GM12878 (cell line): ENCODE measurements around the gene PHLDB1. TPM values are rescaled to one million over a fixed set of nuclear protein-coding genes. Genes with fewer than 3 reads are reported as not detected.
A peak's percentile ranks its signal among the peaks of the same experiment; 100 is the strongest.

Experiments
- ATAC-seq: fragments of 200-7000 bp; cut with Tn5 transposase; 3 replicates; pipeline ENCODE4 v1.9.1; 2020; ENCODE audit warnings: mild to moderate bottlenecking, moderate library complexity
- BruUV-seq: library from RNA; stranded (reverse); fragments of 400-500 nt; replicated peaks from 2 replicates; lab custom pipeline; 2021; lab: Mats Ljungman, UMichigan
- CTCF ChIA-PET: fragments of 300-600 bp; sonication (Branson Sonifier 250); formaldehyde crosslinking; extraction: SDS; loops from one replicate; lab custom pipeline; 2021; ENCODE audit warnings: inconsistent platforms; lab: Yijun Ruan, JAX
- POLR2A ChIA-PET: fragments of 350-600 bp; formaldehyde crosslinking; extraction: SDS; loops from one replicate; lab custom pipeline; 2021; ENCODE audit warnings: inconsistent platforms; lab: Charles Lee
- RAD21 ChIA-PET: fragments of 300-600 bp; sonication (Branson Sonifier 250); formaldehyde crosslinking; loops from one replicate; lab custom pipeline; 2023; ENCODE audit warnings: antibody characterized with exemption; ENCODE audit not compliant: unreplicated experiment; lab: Charles Lee
- SMC1A ChIA-PET: fragments of 300-600 bp; sonication (Branson Sonifier 250); formaldehyde crosslinking; loops from one replicate; lab custom pipeline; 2023; ENCODE audit not compliant: unreplicated experiment, uncharacterized antibody; lab: Charles Lee
- DNase-seq: peaks from one replicate; pipeline ENCODE4 v3.0.0-alpha.2; 2011; ENCODE audit warnings: low read depth, low spot score
- FAIRE-seq: peaks from 3 replicates; lab custom pipeline; 2011; peaks lifted over from hg19 to GRCh38; lab: Jason Lieb, UNC
- H2AFZ ChIP-seq: 2 replicates; pipeline ENCODE4 v1.6.0; 2011; ENCODE audit warnings: low read depth, low read length, control low read depth; ENCODE audit not compliant: control insufficient read depth
- H3K27ac ChIP-seq: 2 replicates; pipeline ENCODE4 v1.5.1; 2011; ENCODE audit warnings: control low read depth; ENCODE audit not compliant: control insufficient read depth, insufficient read depth
- H3K27me3 ChIP-seq, 2 experiments: replicated peaks in 1 of 2; 2 replicates each; pipeline versions ENCODE4 v1.6.0 to v1.6.1; 2011; ENCODE audit warnings: low read length in 1 of 2; ENCODE audit not compliant: control insufficient read depth in 2 of 2, insufficient read depth in 2 of 2
- H3K36me3 ChIP-seq, 2 experiments: 2 replicates each; pipeline ENCODE4 v1.5.1; 2011; ENCODE audit warnings: low read length in 1 of 2; ENCODE audit not compliant: control insufficient read depth in 2 of 2, insufficient read depth in 2 of 2
- H3K4me1 ChIP-seq: 2 replicates; pipeline ENCODE4 v1.6.1; 2011; ENCODE audit warnings: mild to moderate bottlenecking, low read length, moderate library complexity, mixed read lengths; ENCODE audit not compliant: control insufficient read depth, insufficient read depth
- H3K4me2 ChIP-seq: 2 replicates; pipeline ENCODE4 v1.6.0; 2011; ENCODE audit warnings: control low read depth; ENCODE audit not compliant: control insufficient read depth, insufficient read depth
- H3K4me3 ChIP-seq: fragments of 200-600 bp; sonication (generic); 2 replicates; pipeline ENCODE4 v1.5.1; 2016
- H3K79me2 ChIP-seq: 2 replicates; pipeline ENCODE4 v1.6.0; 2011; ENCODE audit warnings: low read length; ENCODE audit not compliant: control insufficient read depth, insufficient read depth
- H3K9ac ChIP-seq: 2 replicates; pipeline ENCODE4 v1.8.0; 2011; ENCODE audit warnings: low read length, control low read depth, mixed read lengths; ENCODE audit not compliant: control insufficient read depth, insufficient read depth
- H3K9me3 ChIP-seq: replicated peaks from 3 replicates; pipeline ENCODE4 v1.5.1; 2011; ENCODE audit warnings: mild to moderate bottlenecking, low read length; ENCODE audit not compliant: control insufficient read depth, insufficient read depth
- H4K20me1 ChIP-seq: 2 replicates; pipeline ENCODE4 v1.6.0; 2011; ENCODE audit not compliant: control insufficient read depth, insufficient read depth
- POLR2A ChIP-seq: IDR thresholded peaks from 2 replicates; pipeline ENCODE4 v1.6.1; 2011; ENCODE audit warnings: low read depth, mild to moderate bottlenecking, low read length
- WGBS: methylation state at CpG from one replicate; pipeline ENCODE4 v1.1.6; 2016; ENCODE audit warnings: low lambda C conversion rate; ENCODE audit not compliant: insufficient replicate concordance, insufficient coverage; ENCODE audit errors: missing lambda C conversion rate; 5-methylcytosine and 5-hydroxymethylcytosine counted together
- in situ Hi-C: fragments of 300-500 bp; cut with MboI; formaldehyde crosslinking; loops from 9 replicates; pipeline ENCODE4 v1.14.3; 2018; ENCODE audit warnings: mixed read lengths
- intact Hi-C: fragments of 100-400 bp; cut with micrococcal nuclease; formaldehyde crosslinking; loops from one replicate; pipeline ENCODE4 v1.14.2; 2022; ENCODE audit not compliant: unreplicated experiment
- polyA plus RNA-seq, 11 experiments: library from polyadenylated mRNA; depleted of rRNA in 4 of 11; unstranded in 6 of 11; stranded (reverse) in 5 of 11; fragments of >200 nt; fragmentation: Nextera tagmentation in 4 of 11; fragmentation: Illumina TruSeq in 1 of 11; extraction: Ambion mirVana in 4 of 11; extraction: Trizol in 1 of 11; gene quantifications; 1 replicate in 1 of 11; 2 replicates in 10 of 11; pipeline versions ENCODE4 v1.2.1 to v1.2.3, GENCODE V29; 2011 to 2016; ENCODE audit warnings: inconsistent platforms in 2 of 11, missing spikeins in 2 of 11, low read depth in 1 of 11
- total RNA-seq, 4 experiments: library from RNA; depleted of rRNA in 3 of 4; stranded (reverse); fragments of >200 nt in 3 of 4; fragmentation: Illumina TruSeq in 1 of 4; extraction: Trizol in 1 of 4; gene quantifications; 2 replicates each; pipeline versions ENCODE4 v1.2.1 to v1.2.3, GENCODE V29; 2013 to 2021
- TF ChIP-seq, protein P1 (sequence below), 3 experiments: IDR thresholded peaks in 2 of 3; conservative IDR thresholded peaks in 1 of 3; 2 replicates each; pipeline ENCODE4 v1.5.1; 2011; ENCODE audit warnings: low read depth in 3 of 3, low read length in 3 of 3, mild to moderate bottlenecking in 3 of 3, control low read depth in 2 of 3, moderate library complexity in 2 of 3, inconsistent platforms in 1 of 3, mixed read lengths in 1 of 3; ENCODE audit not compliant: control insufficient read depth in 2 of 3, insufficient read depth in 1 of 3; ENCODE audit errors: extremely low read depth in 1 of 3

Gene PHLDB1
- total and polyA plus RNA-seq, 10 of the 15 experiments (the other 5 are each of a cell fraction or from before 2014, with no cell fraction given), result 0.03 to 0.26 (median 0.18) TPM; not detected in 4

DNA sequence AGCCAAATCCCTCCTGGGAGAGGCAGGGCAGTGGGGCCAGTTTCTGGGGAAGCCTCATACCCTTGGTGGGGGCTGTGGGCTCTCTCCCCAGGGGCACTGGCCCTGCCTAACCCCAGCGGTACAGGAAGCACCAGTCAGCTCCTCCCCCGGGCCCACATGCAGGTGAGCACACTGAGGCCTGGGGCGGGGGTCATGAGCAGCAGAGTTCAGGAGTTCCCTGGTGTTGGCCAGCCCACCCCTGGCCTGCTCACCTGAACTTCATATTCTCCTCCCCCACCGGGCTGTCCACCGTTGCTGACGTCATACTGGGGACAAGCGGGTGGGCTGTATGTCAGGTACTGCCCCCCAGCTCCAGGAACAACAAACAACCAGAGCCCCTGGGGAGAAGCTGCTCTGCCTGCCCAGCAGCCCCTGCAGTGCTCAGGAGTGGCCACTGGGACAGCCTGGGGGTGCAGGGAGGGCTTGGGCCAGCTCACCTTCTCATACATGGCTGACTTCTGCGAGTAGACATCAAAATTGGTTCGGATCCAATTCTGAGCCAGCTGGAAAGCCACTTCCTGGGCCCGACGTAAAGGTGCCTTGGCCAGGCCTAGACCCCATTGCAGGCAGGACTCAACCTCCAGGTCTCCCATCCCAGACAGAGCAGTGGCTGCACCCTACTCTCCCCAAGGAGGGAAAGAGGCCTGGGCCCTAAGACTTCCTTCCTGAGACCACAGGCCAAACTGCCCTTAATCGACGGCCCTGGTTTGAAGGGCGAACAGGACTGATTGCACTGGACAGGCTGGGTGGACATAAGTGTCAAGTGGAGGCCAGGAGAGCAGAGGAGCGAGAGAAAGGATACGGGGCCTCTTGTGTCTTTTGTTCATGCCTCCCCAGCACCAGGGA lies 51.3 kb downstream of the PHLDB1 start:
- no peak overlapping the region for H3K9ac ChIP-seq
- H3K4me1 ChIP-seq, result no peaks in the 10 kb centered on the region
- no peaks in the 10 kb centered on the region for H3K36me3 ChIP-seq
- H3K9me3 ChIP-seq, result no peaks in the 10 kb centered on the region
- intact Hi-C loops (no loop called here), in situ Hi-C loops (no loop called here)
- H3K4me3 ChIP-seq, result no peak overlapping the region
- TF ChIP-seq, protein P1, sequence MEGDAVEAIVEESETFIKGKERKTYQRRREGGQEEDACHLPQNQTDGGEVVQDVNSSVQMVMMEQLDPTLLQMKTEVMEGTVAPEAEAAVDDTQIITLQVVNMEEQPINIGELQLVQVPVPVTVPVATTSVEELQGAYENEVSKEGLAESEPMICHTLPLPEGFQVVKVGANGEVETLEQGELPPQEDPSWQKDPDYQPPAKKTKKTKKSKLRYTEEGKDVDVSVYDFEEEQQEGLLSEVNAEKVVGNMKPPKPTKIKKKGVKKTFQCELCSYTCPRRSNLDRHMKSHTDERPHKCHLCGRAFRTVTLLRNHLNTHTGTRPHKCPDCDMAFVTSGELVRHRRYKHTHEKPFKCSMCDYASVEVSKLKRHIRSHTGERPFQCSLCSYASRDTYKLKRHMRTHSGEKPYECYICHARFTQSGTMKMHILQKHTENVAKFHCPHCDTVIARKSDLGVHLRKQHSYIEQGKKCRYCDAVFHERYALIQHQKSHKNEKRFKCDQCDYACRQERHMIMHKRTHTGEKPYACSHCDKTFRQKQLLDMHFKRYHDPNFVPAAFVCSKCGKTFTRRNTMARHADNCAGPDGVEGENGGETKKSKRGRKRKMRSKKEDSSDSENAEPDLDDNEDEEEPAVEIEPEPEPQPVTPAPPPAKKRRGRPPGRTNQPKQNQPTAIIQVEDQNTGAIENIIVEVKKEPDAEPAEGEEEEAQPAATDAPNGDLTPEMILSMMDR (IDR thresholded peaks at IDR 0.05 in 2 of 3, conservative IDR thresholded peaks at IDR 0.05 in 1 of 3; ENCODE audit: control insufficient read depth in 2 of 3, extremely low read depth in 1 of 3, insufficient read depth in 1 of 3, low read depth in 3 of 3, low read length in 3 of 3), result peak in 1 of 3 experiments; percentile 28; a peak in 1 of 6 replicates
- no peak for TF ChIP-seq POLR2A
- POLR2A ChIA-PET, result interaction anchor here (0.7 kb wide), 1 partner anchor 12 kb away, joined by 4 read pairs; no protein-coding TSS in a partner anchor
- H2AFZ ChIP-seq, result no peak overlapping the region
- H3K4me2 ChIP-seq, result no peak overlapping the region
- ATAC-seq (peak; percentile 58), DNase-seq (no peak), FAIRE-seq (no peak)
- H4K20me1 ChIP-seq, result no peaks in the 10 kb centered on the region
- RAD21 ChIA-PET, result no interaction called here
- BruUV-seq, result no TSS peak
- CTCF ChIA-PET, result interaction anchor here (0.6 to 2.4 kb wide), 7 partner anchors 10 to 515 kb away, joined by 3 to 11 read pairs (median 3); no protein-coding TSS in a partner anchor
- no peak overlapping the region for H3K27ac ChIP-seq
- H3K79me2 ChIP-seq, result no peaks in the 10 kb centered on the region
- WGBS, result 25% methylated on average over 16 of the region's 16 CpGs
- H3K27me3 ChIP-seq, result peaks cover 0 to 4% of the 10 kb centered on the region in 2 experiments; a peak in 3 of 4 replicates
- SMC1A ChIA-PET, result no interaction called here
